GM23338 (cell line): ENCODE results near the gene UCHL1. TPM values are rescaled to one million over a fixed set of nuclear protein-coding genes. Genes with fewer than 3 reads are reported as not detected.

Experiments used
- ATAC-seq: fragments of 200-7000 bp; cut with Tn5 transposase; 3 replicates; pipeline ENCODE4 v1.9.1; 2020
- DNase-seq: peaks from one replicate; pipeline ENCODE4 v3.0.0-alpha.2; 2015; ENCODE audit warnings: low spot score
- H2AFZ ChIP-seq: fragments of 200-600 bp; sonication (generic); 2 replicates; pipeline ENCODE4 v1.8.0; 2016; ENCODE audit warnings: antibody characterized with exemption, mild to moderate bottlenecking, moderate library complexity
- H3F3A ChIP-seq: fragments of 200-600 bp; sonication (generic); replicated peaks from 2 replicates; pipeline ENCODE4 v1.8.0; 2017; ENCODE audit warnings: antibody characterized with exemption, mixed run types, low read depth
- H3K27ac ChIP-seq: fragments of 200-600 bp; sonication (generic); 2 replicates; pipeline ENCODE4 v1.6.1; 2016; ENCODE audit warnings: low read depth
- H3K27me3 ChIP-seq: fragments of 200-600 bp; sonication (generic); 2 replicates; pipeline ENCODE4 v1.8.0; 2016; ENCODE audit warnings: mild to moderate bottlenecking, mixed run types, moderate library complexity; ENCODE audit not compliant: insufficient read depth
- H3K36me3 ChIP-seq: fragments of 200-600 bp; sonication (generic); 2 replicates; pipeline ENCODE4 v1.8.0; 2016; ENCODE audit warnings: mild to moderate bottlenecking; ENCODE audit not compliant: insufficient read depth
- H3K4me1 ChIP-seq: fragments of 200-600 bp; sonication (generic); 2 replicates; pipeline ENCODE4 v1.8.0; 2016; ENCODE audit warnings: mild to moderate bottlenecking, moderate library complexity; ENCODE audit not compliant: insufficient read depth
- H3K4me2 ChIP-seq: fragments of 200-600 bp; sonication (generic); 2 replicates; pipeline ENCODE4 v1.7.1; 2017; ENCODE audit warnings: mixed run types
- H3K4me3 ChIP-seq: fragments of 200-600 bp; sonication (generic); 2 replicates; pipeline ENCODE4 v1.6.1; 2016; ENCODE audit warnings: mixed run types
- H3K79me2 ChIP-seq: fragments of 200-600 bp; sonication (generic); replicated peaks from 2 replicates; pipeline ENCODE4 v1.8.0; 2017; ENCODE audit warnings: mild to moderate bottlenecking; ENCODE audit not compliant: insufficient read depth
- H3K9me2 ChIP-seq: fragments of 200-600 bp; sonication (generic); 2 replicates; pipeline ENCODE4 v1.8.0; 2017; ENCODE audit not compliant: insufficient read depth
- H4K20me1 ChIP-seq: fragments of 200-600 bp; sonication (generic); replicated peaks from 2 replicates; pipeline ENCODE4 v1.8.0; 2017; ENCODE audit warnings: mild to moderate bottlenecking; ENCODE audit not compliant: insufficient read depth
- H3K27ac Mint-ChIP-seq: 2 replicates; pipeline ENCODE4 v1.8.0; 2020; ENCODE audit warnings: inconsistent platforms, mild to moderate bottlenecking, moderate library complexity, mixed read lengths
- H3K27me3 Mint-ChIP-seq: 3 replicates; pipeline ENCODE4 v1.8.0; 2022; ENCODE audit warnings: low read depth, mild to moderate bottlenecking, moderate library complexity, mixed read lengths, inconsistent platforms; ENCODE audit not compliant: insufficient read depth, poor library complexity
- H3K36me3 Mint-ChIP-seq: 3 replicates; pipeline ENCODE4 v1.8.0; 2021; ENCODE audit warnings: low read depth, mild to moderate bottlenecking, inconsistent platforms, moderate library complexity, mixed read lengths
- H3K4me1 Mint-ChIP-seq: 3 replicates; pipeline ENCODE4 v1.8.0; 2020; ENCODE audit warnings: mild to moderate bottlenecking, inconsistent platforms, mixed read lengths
- H3K4me3 Mint-ChIP-seq: 3 replicates; pipeline ENCODE4 v1.8.0; 2021; ENCODE audit warnings: moderate library complexity, mild to moderate bottlenecking, inconsistent platforms, mixed read lengths
- H3K9me3 Mint-ChIP-seq: 3 replicates; pipeline ENCODE4 v1.8.0; 2020; ENCODE audit warnings: moderate library complexity, mild to moderate bottlenecking, inconsistent platforms, mixed read lengths
- CREB1 ChIP-seq: fragments of 250-450 bp; sonication (Bioruptor Pico); IDR thresholded peaks from 2 replicates; pipeline ENCODE4 v1.5.0; 2020; ENCODE audit warnings: low read depth, mild to moderate bottlenecking, moderate library complexity
- EZH2 ChIP-seq: fragments of 200-600 bp; sonication (generic); IDR thresholded peaks from one replicate; pipeline ENCODE4 v1.8.0; 2017; ENCODE audit warnings: antibody characterized with exemption, mild to moderate bottlenecking, low read depth; ENCODE audit not compliant: unreplicated experiment
- EZH2phosphoT487 ChIP-seq: fragments of 200-600 bp; sonication (generic); IDR thresholded peaks from one replicate; pipeline ENCODE4 v1.8.1; 2018; ENCODE audit warnings: antibody characterized with exemption; ENCODE audit not compliant: unreplicated experiment
- JUNB ChIP-seq: IDR thresholded peaks from one replicate; pipeline ENCODE4 v1.6.1; 2016; ENCODE audit warnings: antibody characterized with exemption; ENCODE audit not compliant: unreplicated experiment
- NANOG ChIP-seq: IDR thresholded peaks from 2 replicates; pipeline ENCODE4 v1.6.1; 2016; ENCODE audit warnings: antibody characterized with exemption, borderline replicate concordance
- ZNF114 ChIP-seq: fragments of 250-450 bp; sonication (Bioruptor Pico); IDR thresholded peaks from 2 replicates; pipeline ENCODE4 v1.5.0; 2020; ENCODE audit warnings: mild to moderate bottlenecking, moderate library complexity
- ZNF331 ChIP-seq: fragments of 250-450 bp; sonication (Bioruptor Pico); IDR thresholded peaks from 2 replicates; pipeline ENCODE4 v1.5.0; 2020; ENCODE audit warnings: low read depth, mild to moderate bottlenecking, moderate library complexity
- polyA plus RNA-seq: library from polyadenylated mRNA; unstranded; fragments of >200 nt; fragmentation: Nextera tagmentation; extraction: Ambion mirVana; gene quantifications from 2 replicates; pipeline ENCODE4 v1.2.1, GENCODE V29; 2016
- total RNA-seq: library from RNA; depleted of rRNA; stranded (reverse); fragments of >200 nt; shearing (Covaris generic); gene quantifications from 2 replicates; pipeline ENCODE4 v1.2.3, GENCODE V29; 2014
- TF ChIP-seq, protein P1 (sequence below): IDR thresholded peaks from one replicate; pipeline ENCODE4 v1.6.1; 2018; ENCODE audit warnings: antibody characterized with exemption; ENCODE audit not compliant: unreplicated experiment
- TF ChIP-seq, protein P2 (sequence below): IDR thresholded peaks from 2 replicates; pipeline ENCODE4 v1.6.1; 2016; ENCODE audit warnings: antibody characterized with exemption
- TF ChIP-seq, protein P3 (sequence below): fragments of 250-450 bp; sonication (Bioruptor Pico); IDR thresholded peaks from 2 replicates; pipeline ENCODE4 v1.5.0; 2020; ENCODE audit warnings: mild to moderate bottlenecking, moderate library complexity

The UCHL1 gene
- total and polyA plus RNA-seq, 2 experiments from 2014 or later, result 998 to 1,758 TPM

DNA sequence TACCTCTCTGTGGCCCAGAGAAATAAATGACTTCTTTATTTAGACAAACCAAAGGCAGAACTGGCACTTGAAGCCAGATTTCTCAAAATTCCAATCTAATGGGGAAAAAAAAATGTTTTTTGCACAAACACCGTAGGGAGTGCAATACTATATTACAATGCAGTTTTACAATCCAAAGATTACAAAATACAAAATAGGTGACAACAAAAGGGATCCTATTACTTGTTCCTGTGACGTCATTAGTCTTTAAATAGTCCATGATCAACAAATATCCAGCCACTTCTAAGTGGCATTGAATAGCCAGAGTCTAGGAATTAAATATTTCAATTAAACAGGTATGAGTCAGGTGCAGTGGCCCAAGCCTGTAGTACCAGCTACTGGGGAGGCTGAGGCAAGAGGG, 39.4 kb upstream of the UCHL1 start:
- ATAC-seq (no peak), DNase-seq (no peak)
- Histone ChIP-seq H3K36me3 (no peaks in the 10 kb centered on the region), H3K79me2 (peaks cover 13% of the 10 kb centered on the region), H3K4me3 (peak overlapping the region; percentile 58; the same call in 1 of the 2 replicates), H2AFZ (no peak overlapping the region), H3K27ac (peak overlapping the region; percentile 88), H3K27me3 (peaks cover 9% of the 10 kb centered on the region; the same call in 1 of the 2 replicates), H3K4me1 (peaks cover 28% of the 10 kb centered on the region), H3F3A (peaks cover 15% of the 10 kb centered on the region; the same call in 1 of the 2 replicates), H3K9me2 (no peaks in the 10 kb centered on the region), H4K20me1 (peaks cover 5% of the 10 kb centered on the region; the same call in 1 of the 2 replicates), H3K4me2 (peak overlapping the region; percentile 55)
- H3K27ac Mint-ChIP-seq, result peak overlapping the region; percentile 99
- peaks cover 29% of the 10 kb centered on the region for H3K27me3 Mint-ChIP-seq
- peak; percentile 78 for TF ChIP-seq CREB1 (CRISPR knock-in tag)
- TF ChIP-seq, protein P1, sequence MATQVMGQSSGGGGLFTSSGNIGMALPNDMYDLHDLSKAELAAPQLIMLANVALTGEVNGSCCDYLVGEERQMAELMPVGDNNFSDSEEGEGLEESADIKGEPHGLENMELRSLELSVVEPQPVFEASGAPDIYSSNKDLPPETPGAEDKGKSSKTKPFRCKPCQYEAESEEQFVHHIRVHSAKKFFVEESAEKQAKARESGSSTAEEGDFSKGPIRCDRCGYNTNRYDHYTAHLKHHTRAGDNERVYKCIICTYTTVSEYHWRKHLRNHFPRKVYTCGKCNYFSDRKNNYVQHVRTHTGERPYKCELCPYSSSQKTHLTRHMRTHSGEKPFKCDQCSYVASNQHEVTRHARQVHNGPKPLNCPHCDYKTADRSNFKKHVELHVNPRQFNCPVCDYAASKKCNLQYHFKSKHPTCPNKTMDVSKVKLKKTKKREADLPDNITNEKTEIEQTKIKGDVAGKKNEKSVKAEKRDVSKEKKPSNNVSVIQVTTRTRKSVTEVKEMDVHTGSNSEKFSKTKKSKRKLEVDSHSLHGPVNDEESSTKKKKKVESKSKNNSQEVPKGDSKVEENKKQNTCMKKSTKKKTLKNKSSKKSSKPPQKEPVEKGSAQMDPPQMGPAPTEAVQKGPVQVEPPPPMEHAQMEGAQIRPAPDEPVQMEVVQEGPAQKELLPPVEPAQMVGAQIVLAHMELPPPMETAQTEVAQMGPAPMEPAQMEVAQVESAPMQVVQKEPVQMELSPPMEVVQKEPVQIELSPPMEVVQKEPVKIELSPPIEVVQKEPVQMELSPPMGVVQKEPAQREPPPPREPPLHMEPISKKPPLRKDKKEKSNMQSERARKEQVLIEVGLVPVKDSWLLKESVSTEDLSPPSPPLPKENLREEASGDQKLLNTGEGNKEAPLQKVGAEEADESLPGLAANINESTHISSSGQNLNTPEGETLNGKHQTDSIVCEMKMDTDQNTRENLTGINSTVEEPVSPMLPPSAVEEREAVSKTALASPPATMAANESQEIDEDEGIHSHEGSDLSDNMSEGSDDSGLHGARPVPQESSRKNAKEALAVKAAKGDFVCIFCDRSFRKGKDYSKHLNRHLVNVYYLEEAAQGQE, result no peak
- no peaks in the 10 kb centered on the region for H3K9me3 Mint-ChIP-seq
- H3K4me1 Mint-ChIP-seq, result peaks cover 48% of the 10 kb centered on the region
- peak overlapping the region; percentile 77 for H3K4me3 Mint-ChIP-seq
- H3K36me3 Mint-ChIP-seq, result no peaks in the 10 kb centered on the region

DNA sequence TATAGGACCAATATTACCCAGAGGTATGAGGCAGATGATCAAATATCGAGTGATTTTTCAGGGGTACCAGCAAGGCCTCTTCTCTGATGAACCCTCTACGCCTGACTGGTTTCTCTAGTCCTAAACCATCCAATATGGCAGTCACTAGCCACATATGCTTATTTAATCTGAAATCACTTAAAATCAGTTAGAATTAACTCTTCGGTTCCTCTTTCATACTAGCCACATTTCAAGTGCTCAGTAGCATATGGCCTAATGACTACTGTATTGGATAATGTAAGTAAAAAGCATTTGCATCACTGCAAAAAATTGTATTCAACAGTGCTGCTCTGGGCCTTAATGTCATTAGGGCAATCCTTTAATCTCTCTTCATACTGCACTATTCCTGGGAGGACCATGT, 38.0 kb upstream of the UCHL1 start:
- Histone ChIP-seq H3K27me3 (no peaks in the 10 kb centered on the region), H3K9me2 (no peaks in the 10 kb centered on the region), H3F3A (peaks cover 12% of the 10 kb centered on the region; the same call in 1 of the 2 replicates), H3K4me3 (no peak overlapping the region), H3K36me3 (no peaks in the 10 kb centered on the region), H4K20me1 (no peaks in the 10 kb centered on the region), H3K4me2 (no peak overlapping the region), H3K4me1 (peaks cover 24% of the 10 kb centered on the region), H3K79me2 (no peaks in the 10 kb centered on the region), H2AFZ (no peak overlapping the region), H3K27ac (no peak overlapping the region)
- H3K36me3 Mint-ChIP-seq, result no peaks in the 10 kb centered on the region
- no peak overlapping the region for H3K4me3 Mint-ChIP-seq
- no peaks in the 10 kb centered on the region for H3K9me3 Mint-ChIP-seq
- no peak overlapping the region for H3K27ac Mint-ChIP-seq
- ATAC-seq, result no peak
- peaks cover 19% of the 10 kb centered on the region for H3K27me3 Mint-ChIP-seq
- H3K4me1 Mint-ChIP-seq, result peaks cover 41% of the 10 kb centered on the region
- DNase-seq, result no peak
- TF ChIP-seq NANOG (no peak), EZH2 (no peak), JUNB (no peak), EZH2phosphoT487 (no peak), CREB1 (CRISPR knock-in tag) (no peak), ZNF114 (CRISPR knock-in tag) (no peak), ZNF331 (CRISPR knock-in tag) (no peak)
- TF ChIP-seq, protein P2, sequence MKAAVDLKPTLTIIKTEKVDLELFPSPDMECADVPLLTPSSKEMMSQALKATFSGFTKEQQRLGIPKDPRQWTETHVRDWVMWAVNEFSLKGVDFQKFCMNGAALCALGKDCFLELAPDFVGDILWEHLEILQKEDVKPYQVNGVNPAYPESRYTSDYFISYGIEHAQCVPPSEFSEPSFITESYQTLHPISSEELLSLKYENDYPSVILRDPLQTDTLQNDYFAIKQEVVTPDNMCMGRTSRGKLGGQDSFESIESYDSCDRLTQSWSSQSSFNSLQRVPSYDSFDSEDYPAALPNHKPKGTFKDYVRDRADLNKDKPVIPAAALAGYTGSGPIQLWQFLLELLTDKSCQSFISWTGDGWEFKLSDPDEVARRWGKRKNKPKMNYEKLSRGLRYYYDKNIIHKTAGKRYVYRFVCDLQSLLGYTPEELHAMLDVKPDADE, result no peak
- TF ChIP-seq, protein P3, sequence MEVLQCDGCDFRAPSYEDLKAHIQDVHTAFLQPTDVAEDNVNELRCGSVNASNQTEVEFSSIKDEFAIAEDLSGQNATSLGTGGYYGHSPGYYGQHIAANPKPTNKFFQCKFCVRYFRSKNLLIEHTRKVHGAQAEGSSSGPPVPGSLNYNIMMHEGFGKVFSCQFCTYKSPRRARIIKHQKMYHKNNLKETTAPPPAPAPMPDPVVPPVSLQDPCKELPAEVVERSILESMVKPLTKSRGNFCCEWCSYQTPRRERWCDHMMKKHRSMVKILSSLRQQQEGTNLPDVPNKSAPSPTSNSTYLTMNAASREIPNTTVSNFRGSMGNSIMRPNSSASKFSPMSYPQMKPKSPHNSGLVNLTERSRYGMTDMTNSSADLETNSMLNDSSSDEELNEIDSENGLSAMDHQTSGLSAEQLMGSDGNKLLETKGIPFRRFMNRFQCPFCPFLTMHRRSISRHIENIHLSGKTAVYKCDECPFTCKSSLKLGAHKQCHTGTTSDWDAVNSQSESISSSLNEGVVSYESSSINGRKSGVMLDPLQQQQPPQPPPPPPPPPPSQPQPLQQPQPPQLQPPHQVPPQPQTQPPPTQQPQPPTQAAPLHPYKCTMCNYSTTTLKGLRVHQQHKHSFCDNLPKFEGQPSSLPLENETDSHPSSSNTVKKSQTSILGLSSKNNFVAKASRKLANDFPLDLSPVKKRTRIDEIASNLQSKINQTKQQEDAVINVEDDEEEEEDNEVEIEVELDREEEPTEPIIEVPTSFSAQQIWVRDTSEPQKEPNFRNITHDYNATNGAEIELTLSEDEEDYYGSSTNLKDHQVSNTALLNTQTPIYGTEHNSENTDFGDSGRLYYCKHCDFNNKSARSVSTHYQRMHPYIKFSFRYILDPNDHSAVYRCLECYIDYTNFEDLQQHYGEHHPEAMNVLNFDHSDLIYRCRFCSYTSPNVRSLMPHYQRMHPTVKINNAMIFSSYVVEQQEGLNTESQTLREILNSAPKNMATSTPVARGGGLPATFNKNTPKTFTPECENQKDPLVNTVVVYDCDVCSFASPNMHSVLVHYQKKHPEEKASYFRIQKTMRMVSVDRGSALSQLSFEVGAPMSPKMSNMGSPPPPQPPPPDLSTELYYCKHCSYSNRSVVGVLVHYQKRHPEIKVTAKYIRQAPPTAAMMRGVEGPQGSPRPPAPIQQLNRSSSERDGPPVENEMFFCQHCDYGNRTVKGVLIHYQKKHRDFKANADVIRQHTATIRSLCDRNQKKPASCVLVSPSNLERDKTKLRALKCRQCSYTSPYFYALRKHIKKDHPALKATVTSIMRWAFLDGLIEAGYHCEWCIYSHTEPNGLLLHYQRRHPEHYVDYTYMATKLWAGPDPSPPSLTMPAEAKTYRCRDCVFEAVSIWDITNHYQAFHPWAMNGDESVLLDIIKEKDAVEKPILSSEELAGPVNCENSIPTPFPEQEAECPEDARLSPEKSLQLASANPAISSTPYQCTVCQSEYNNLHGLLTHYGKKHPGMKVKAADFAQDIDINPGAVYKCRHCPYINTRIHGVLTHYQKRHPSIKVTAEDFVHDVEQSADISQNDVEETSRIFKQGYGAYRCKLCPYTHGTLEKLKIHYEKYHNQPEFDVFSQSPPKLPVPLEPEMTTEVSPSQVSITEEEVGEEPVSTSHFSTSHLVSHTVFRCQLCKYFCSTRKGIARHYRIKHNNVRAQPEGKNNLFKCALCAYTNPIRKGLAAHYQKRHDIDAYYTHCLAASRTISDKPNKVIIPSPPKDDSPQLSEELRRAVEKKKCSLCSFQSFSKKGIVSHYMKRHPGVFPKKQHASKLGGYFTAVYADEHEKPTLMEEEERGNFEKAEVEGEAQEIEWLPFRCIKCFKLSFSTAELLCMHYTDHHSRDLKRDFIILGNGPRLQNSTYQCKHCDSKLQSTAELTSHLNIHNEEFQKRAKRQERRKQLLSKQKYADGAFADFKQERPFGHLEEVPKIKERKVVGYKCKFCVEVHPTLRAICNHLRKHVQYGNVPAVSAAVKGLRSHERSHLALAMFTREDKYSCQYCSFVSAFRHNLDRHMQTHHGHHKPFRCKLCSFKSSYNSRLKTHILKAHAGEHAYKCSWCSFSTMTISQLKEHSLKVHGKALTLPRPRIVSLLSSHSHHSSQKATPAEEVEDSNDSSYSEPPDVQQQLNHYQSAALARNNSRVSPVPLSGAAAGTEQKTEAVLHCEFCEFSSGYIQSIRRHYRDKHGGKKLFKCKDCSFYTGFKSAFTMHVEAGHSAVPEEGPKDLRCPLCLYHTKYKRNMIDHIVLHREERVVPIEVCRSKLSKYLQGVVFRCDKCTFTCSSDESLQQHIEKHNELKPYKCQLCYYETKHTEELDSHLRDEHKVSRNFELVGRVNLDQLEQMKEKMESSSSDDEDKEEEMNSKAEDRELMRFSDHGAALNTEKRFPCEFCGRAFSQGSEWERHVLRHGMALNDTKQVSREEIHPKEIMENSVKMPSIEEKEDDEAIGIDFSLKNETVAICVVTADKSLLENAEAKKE, result no peak
